OCI-LY7 (cell line): ENCODE measurements around the gene IL6R. TPM values are rescaled to one million over a fixed set of nuclear protein-coding genes. Genes with fewer than 3 reads are reported as not detected.

Experiments used
- BruUV-seq: library from RNA; stranded (reverse); fragments of 400-500 nt; replicated peaks from 2 replicates; lab custom pipeline; 2021; lab: Mats Ljungman, UMichigan
- CTCF ChIA-PET: fragments of 300-600 bp; sonication (Branson Sonifier 250); formaldehyde crosslinking; loops from one replicate; lab custom pipeline; 2022; ENCODE audit warnings: antibody characterized with exemption; ENCODE audit not compliant: unreplicated experiment; lab: Charles Lee
- POLR2A ChIA-PET: fragments of 300-600 bp; sonication (Branson Sonifier 250); formaldehyde crosslinking; loops from one replicate; lab custom pipeline; 2022; ENCODE audit warnings: antibody characterized with exemption; lab: Charles Lee
- DNase-seq: peaks from one replicate; pipeline ENCODE4 v3.0.0-alpha.2; 2015; ENCODE audit warnings: low spot score
- H2AFZ ChIP-seq: fragments of 200-600 bp; sonication (generic), shearing (Covaris generic); 2 replicates; pipeline ENCODE4 v1.6.1; 2014; ENCODE audit warnings: mild to moderate bottlenecking, antibody characterized with exemption, low read length, moderate library complexity
- H3K27ac ChIP-seq: fragments of 200-600 bp; sonication (generic); 2 replicates; pipeline ENCODE4 v1.5.1; 2014; ENCODE audit warnings: mixed run types, low read depth, mild to moderate bottlenecking, moderate library complexity, low read length, inconsistent platforms; ENCODE audit not compliant: poor library complexity, severe bottlenecking
- H3K36me3 ChIP-seq: fragments of 200-600 bp; sonication (generic); 2 replicates; pipeline ENCODE4 v1.6.1; 2014; ENCODE audit warnings: mild to moderate bottlenecking, antibody characterized with exemption, low read length, moderate library complexity, mixed read lengths; ENCODE audit not compliant: insufficient read depth
- H3K4me1 ChIP-seq: fragments of 200-600 bp; sonication (generic); 2 replicates; pipeline ENCODE4 v1.5.1; 2014; ENCODE audit warnings: mild to moderate bottlenecking, low read length; ENCODE audit not compliant: insufficient read depth, poor library complexity, severe bottlenecking
- H3K4me2 ChIP-seq: fragments of 200-600 bp; sonication (generic); 2 replicates; pipeline ENCODE4 v1.6.1; 2014; ENCODE audit warnings: mild to moderate bottlenecking, low read length
- H3K4me3 ChIP-seq: fragments of 200-600 bp; sonication (generic); 2 replicates; pipeline ENCODE4 v1.5.1; 2014; ENCODE audit warnings: mild to moderate bottlenecking, low read depth, low read length; ENCODE audit not compliant: poor library complexity, severe bottlenecking
- H3K79me2 ChIP-seq: fragments of 200-600 bp; sonication (generic); 2 replicates; pipeline ENCODE4 v1.6.1; 2016; ENCODE audit warnings: low read depth, mild to moderate bottlenecking, low read length, moderate library complexity, mixed read lengths; ENCODE audit not compliant: insufficient read depth
- H3K9me2 ChIP-seq: fragments of 200-600 bp; sonication (generic); 2 replicates; pipeline ENCODE4 v1.6.1; 2016; ENCODE audit warnings: mild to moderate bottlenecking, low read length, mixed read lengths; ENCODE audit not compliant: insufficient read depth
- H3K9me3 ChIP-seq: fragments of 200-600 bp; sonication (generic); 2 replicates; pipeline ENCODE4 v1.6.1; 2014; ENCODE audit warnings: mild to moderate bottlenecking, mixed run types, low read length, mixed read lengths
- H4K20me1 ChIP-seq: fragments of 200-600 bp; sonication (generic); 2 replicates; pipeline ENCODE4 v1.6.1; 2014; ENCODE audit warnings: mild to moderate bottlenecking, antibody characterized with exemption, low read length, moderate library complexity, mixed read lengths; ENCODE audit not compliant: insufficient read depth
- CTCF ChIP-seq: fragments of 200-600 bp; sonication (generic); conservative IDR thresholded peaks from 2 replicates; pipeline ENCODE4 v1.5.1; 2014; ENCODE audit warnings: mild to moderate bottlenecking, antibody characterized with exemption, low read length, moderate library complexity, mixed read lengths
- EZH2phosphoT487 ChIP-seq: fragments of 200-600 bp; sonication (generic); IDR thresholded peaks from 2 replicates; pipeline ENCODE4 v1.6.1; 2018; ENCODE audit warnings: low read depth, borderline replicate concordance, mild to moderate bottlenecking, mixed run types, antibody characterized with exemption, low read length, moderate library complexity, mixed read lengths
- intact Hi-C: fragments of 100-400 bp; cut with micrococcal nuclease; formaldehyde crosslinking; loops from one replicate; pipeline ENCODE4 v1.10.0; 2022; ENCODE audit not compliant: unreplicated experiment
- total RNA-seq, 2 experiments: library from RNA; depleted of rRNA in 1 of 2; stranded (reverse); fragments of >200 nt in 1 of 2; shearing (Covaris generic) in 1 of 2; gene quantifications; 2 replicates each; pipeline ENCODE4 v1.2.3, GENCODE V29; 2014 to 2022

Gene IL6R
- total RNA-seq, 2 experiments from 2014 or later = not detected

GRCh38 chr1:154391086-154391770 is 13.9 kb upstream of the IL6R start:
- H3K27ac ChIP-seq = no peak overlapping the region
- H3K36me3 ChIP-seq = no peaks in the 10 kb centered on the region
- ChIA-PET POLR2A (interaction anchor here (0.7 to 1.1 kb wide), 3 partner anchors 26 to 120 kb away, joined by 3 to 5 read pairs (median 4); no protein-coding TSS in a partner anchor), CTCF (no interaction called here)
- intact Hi-C loops = no loop called here
- no peaks in the 10 kb centered on the region for H4K20me1 ChIP-seq
- TF ChIP-seq CTCF = no peak
- TF ChIP-seq EZH2phosphoT487 = no peak
- H3K79me2 ChIP-seq = no peaks in the 10 kb centered on the region
- no peak overlapping the region for H3K4me2 ChIP-seq
- BruUV-seq = no TSS peak
- no peaks in the 10 kb centered on the region for H3K4me1 ChIP-seq
- H3K4me3 ChIP-seq = no peak overlapping the region
- no peaks in the 10 kb centered on the region for H3K9me2 ChIP-seq
- H2AFZ ChIP-seq = no peak overlapping the region
- no peaks in the 10 kb centered on the region; the same call in 1 of the 2 replicates for H3K9me3 ChIP-seq
- DNase-seq = no peak

GRCh38 chr1:154398141-154398540 is 7.0 kb upstream of the IL6R start:
- Histone ChIP-seq H3K4me2 (no peak overlapping the region), H3K9me2 (no peaks in the 10 kb centered on the region), H3K27ac (no peak overlapping the region), H3K4me3 (no peak overlapping the region), H3K9me3 (no peaks in the 10 kb centered on the region; the same call in 1 of the 2 replicates), H3K4me1 (no peaks in the 10 kb centered on the region), H3K36me3 (no peaks in the 10 kb centered on the region), H3K79me2 (no peaks in the 10 kb centered on the region), H2AFZ (no peak overlapping the region), H4K20me1 (no peaks in the 10 kb centered on the region)
- no peak for DNase-seq
- intact Hi-C loops = no loop called here
- ChIA-PET CTCF (no interaction called here), POLR2A (no interaction called here)
- TF ChIP-seq EZH2phosphoT487 (no peak), CTCF (no peak)
- BruUV-seq = no TSS peak

GRCh38 chr1:154398678-154399077 is 6.5 kb upstream of the IL6R start:
- no peaks in the 10 kb centered on the region for H3K4me1 ChIP-seq
- no TSS peak for BruUV-seq
- no peaks in the 10 kb centered on the region for H3K36me3 ChIP-seq
- ChIA-PET POLR2A (no interaction called here), CTCF (no interaction called here)
- H3K9me3 ChIP-seq = no peaks in the 10 kb centered on the region; the same call in 1 of the 2 replicates
- intact Hi-C loops = no loop called here
- TF ChIP-seq EZH2phosphoT487 (no peak), CTCF (no peak)
- H3K4me3 ChIP-seq = no peak overlapping the region
- H3K9me2 ChIP-seq = no peaks in the 10 kb centered on the region
- no peak overlapping the region for H2AFZ ChIP-seq
- H3K27ac ChIP-seq = no peak overlapping the region
- no peak overlapping the region for H3K4me2 ChIP-seq
- DNase-seq = no peak
- H4K20me1 ChIP-seq = no peaks in the 10 kb centered on the region
- H3K79me2 ChIP-seq = no peaks in the 10 kb centered on the region
